HepG2 (cell line): ENCODE measurements around the gene TTC31. TPM values are rescaled to one million over a fixed set of nuclear protein-coding genes. Genes with fewer than 3 reads are reported as not detected.

Experiments used
- AGO1 ChIP-seq: fragments of 200-400 bp; formaldehyde crosslinking; IDR thresholded peaks from 2 replicates; pipeline ENCODE4 v1.6.1; 2017; ENCODE audit warnings: mild to moderate bottlenecking, low read depth, low read length, moderate library complexity; ENCODE audit not compliant: poor library complexity, severe bottlenecking
- ASH2L ChIP-seq: fragments of 300-600, 200-600 bp; sonication (generic); IDR thresholded peaks from 2 replicates; pipeline ENCODE4 v1.7.0; 2017; ENCODE audit warnings: low read depth, mild to moderate bottlenecking, moderate library complexity, mixed read lengths, low read length; ENCODE audit not compliant: insufficient read length
- ATF7-NPFF ChIP-seq: sonication (generic); formaldehyde crosslinking; IDR thresholded peaks from 2 replicates; pipeline ENCODE4 v1.8.1; 2023; ENCODE audit warnings: mild to moderate bottlenecking, low read depth, missing genetic modification reagents, moderate library complexity
- CBX1 ChIP-seq: IDR thresholded peaks from one replicate; pipeline ENCODE4 v1.6.1; 2016; ENCODE audit warnings: antibody characterized with exemption, low read depth
- GTF3A ChIP-seq: sonication (generic); formaldehyde crosslinking; conservative IDR thresholded peaks from 2 replicates; pipeline ENCODE4 v1.4.0; 2020; ENCODE audit warnings: mild to moderate bottlenecking, missing genetic modification reagents
- GZF1 ChIP-seq: sonication (generic); formaldehyde crosslinking; IDR thresholded peaks from 2 replicates; pipeline ENCODE4 v1.5.1; 2020; ENCODE audit warnings: mild to moderate bottlenecking, missing genetic modification reagents
- HIC2 ChIP-seq: sonication (generic); formaldehyde crosslinking; IDR thresholded peaks from 2 replicates; pipeline ENCODE4 v1.9.0; 2022; ENCODE audit warnings: low read depth, missing genetic modification reagents
- HNRNPUL1 ChIP-seq: fragments of 200-400 bp; formaldehyde crosslinking; IDR thresholded peaks from 2 replicates; pipeline ENCODE4 v1.6.1; 2017; ENCODE audit warnings: low read depth, mild to moderate bottlenecking, low read length, moderate library complexity
- KLF16 ChIP-seq, 2 experiments: sonication (generic) in 1 of 2; formaldehyde crosslinking in 1 of 2; IDR thresholded peaks; 2 replicates each; pipeline versions ENCODE4 v1.6.1 to v1.8.0; 2016 to 2023; ENCODE audit warnings: missing genetic modification reagents in 2 of 2, missing compliant biosample characterization in 1 of 2
- MED8 ChIP-seq: sonication (generic); formaldehyde crosslinking; IDR thresholded peaks from 2 replicates; pipeline ENCODE4 v1.8.1; 2023; ENCODE audit warnings: mild to moderate bottlenecking, missing genetic modification reagents; ENCODE audit not compliant: insufficient replicate concordance
- SMARCE1 ChIP-seq: fragments of 450-650 bp; IDR thresholded peaks from 2 replicates; pipeline ENCODE4 v1.6.1; 2017; ENCODE audit warnings: borderline replicate concordance
- ZNF124 ChIP-seq: sonication (generic); formaldehyde crosslinking; IDR thresholded peaks from 2 replicates; pipeline ENCODE4 v1.4.0; 2020; ENCODE audit warnings: missing genetic modification reagents
- ZNF263 ChIP-seq: sonication (generic); formaldehyde crosslinking; IDR thresholded peaks from 2 replicates; pipeline ENCODE4 v1.4.0; 2020; ENCODE audit warnings: missing genetic modification reagents
- ZNF451 ChIP-seq: sonication (generic); formaldehyde crosslinking; IDR thresholded peaks from 2 replicates; pipeline ENCODE4 v1.5.0; 2020; ENCODE audit warnings: mild to moderate bottlenecking, missing genetic modification reagents
- ZNF510 ChIP-seq: sonication (generic); formaldehyde crosslinking; IDR thresholded peaks from 2 replicates; pipeline ENCODE4 v1.4.0; 2020; ENCODE audit warnings: low read depth, mild to moderate bottlenecking, missing genetic modification reagents
- ZNF513 ChIP-seq: sonication (generic); formaldehyde crosslinking; conservative IDR thresholded peaks from 2 replicates; pipeline ENCODE4 v1.5.0; 2020; ENCODE audit warnings: missing genetic modification reagents
- ZNF567 ChIP-seq: sonication (generic); formaldehyde crosslinking; IDR thresholded peaks from 2 replicates; pipeline ENCODE4 v1.8.1; 2023; ENCODE audit warnings: mild to moderate bottlenecking, missing genetic modification reagents, borderline replicate concordance
- ZNF614 ChIP-seq: IDR thresholded peaks from 2 replicates; pipeline ENCODE4 v1.6.1; 2018; ENCODE audit warnings: missing biosample characterization, missing genetic modification reagents, inconsistent platforms, borderline replicate concordance
- ZNF746 ChIP-seq: sonication (generic); formaldehyde crosslinking; IDR thresholded peaks from 2 replicates; pipeline ENCODE4 v1.8.0; 2022; ENCODE audit warnings: mild to moderate bottlenecking, missing genetic modification reagents
- ZNF777 ChIP-seq: sonication (generic); formaldehyde crosslinking; IDR thresholded peaks from 2 replicates; pipeline ENCODE4 v1.4.0; 2020; ENCODE audit warnings: missing genetic modification reagents
- polyA plus RNA-seq, 8 experiments: library from polyadenylated mRNA; depleted of rRNA in 3 of 8; stranded (reverse) in 7 of 8; unstranded in 1 of 8; fragments of >200 nt; fragmentation: Illumina TruSeq in 4 of 8; extraction: Trizol in 4 of 8; gene quantifications; 2 replicates each; pipeline versions ENCODE4 v1.2.1 to v1.2.3, GENCODE V29; 2011 to 2016; ENCODE audit warnings: low read depth in 4 of 8, missing spikeins in 1 of 8, mixed read lengths in 1 of 8; ENCODE audit not compliant: insufficient read depth in 1 of 8
- total RNA-seq, 5 experiments: library from RNA; depleted of rRNA; stranded (reverse); fragments of >200 nt; fragmentation: Illumina TruSeq; extraction: Trizol; gene quantifications; 2 replicates each; pipeline ENCODE4 v1.2.3, GENCODE V29; 2016; ENCODE audit warnings: low read depth in 1 of 5
- TF ChIP-seq, protein P1 (sequence below): sonication (generic); formaldehyde crosslinking; IDR thresholded peaks from 2 replicates; pipeline ENCODE4 v1.4.0; 2020; ENCODE audit warnings: mild to moderate bottlenecking, low read depth, missing genetic modification reagents
- TF ChIP-seq, protein P2 (sequence below): sonication (generic); formaldehyde crosslinking; IDR thresholded peaks from 2 replicates; pipeline ENCODE4 v1.5.1; 2020; ENCODE audit warnings: mild to moderate bottlenecking, moderate library complexity, missing genetic modification reagents

Gene TTC31
- total and polyA plus RNA-seq, 2 of the 13 experiments (the other 11 are each of a cell fraction or from before 2014, with no cell fraction given), result 28.3 to 39.5 TPM

DNA sequence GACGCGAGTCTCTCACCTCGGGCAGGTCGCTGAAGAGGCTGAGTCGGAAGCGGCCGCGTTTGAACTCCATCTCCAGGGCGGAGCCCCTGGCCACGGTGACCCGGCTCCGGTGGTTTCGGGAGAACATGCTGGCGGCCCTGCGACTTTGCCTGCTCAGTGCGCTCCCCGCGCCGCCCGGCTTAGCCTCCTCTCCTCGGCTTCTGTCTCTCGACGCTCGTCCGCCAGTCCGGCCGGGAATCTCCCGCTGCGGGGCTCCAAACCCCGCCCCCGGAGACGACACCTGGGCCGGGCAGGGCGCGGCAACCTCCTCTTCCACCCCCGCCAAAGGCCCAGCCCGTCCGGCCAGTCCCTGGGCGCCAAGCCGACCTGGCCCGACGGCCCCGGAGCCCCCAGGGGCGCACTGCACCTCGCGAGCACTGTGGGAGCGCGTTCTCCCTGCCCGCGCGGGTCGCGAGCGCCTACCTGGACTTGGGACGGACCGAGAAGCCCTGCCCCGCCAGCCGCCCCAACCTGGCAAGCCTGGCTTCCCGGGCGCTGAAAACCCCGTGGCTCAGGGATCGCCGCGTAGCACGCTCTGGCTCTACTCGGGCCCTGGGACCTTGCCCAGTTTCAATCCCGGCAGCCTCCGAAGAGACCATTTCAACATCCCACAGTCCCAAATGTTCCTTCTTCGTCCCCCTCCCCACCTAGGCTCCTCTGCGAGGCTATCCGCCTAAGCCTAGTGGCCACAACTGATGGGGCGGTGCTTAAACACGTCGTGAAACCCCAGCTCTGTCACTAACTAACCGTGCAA is 41.0 kb upstream of the TTC31 start, which contains the start of gene RTKN (continued):
- TF ChIP-seq, protein P1, sequence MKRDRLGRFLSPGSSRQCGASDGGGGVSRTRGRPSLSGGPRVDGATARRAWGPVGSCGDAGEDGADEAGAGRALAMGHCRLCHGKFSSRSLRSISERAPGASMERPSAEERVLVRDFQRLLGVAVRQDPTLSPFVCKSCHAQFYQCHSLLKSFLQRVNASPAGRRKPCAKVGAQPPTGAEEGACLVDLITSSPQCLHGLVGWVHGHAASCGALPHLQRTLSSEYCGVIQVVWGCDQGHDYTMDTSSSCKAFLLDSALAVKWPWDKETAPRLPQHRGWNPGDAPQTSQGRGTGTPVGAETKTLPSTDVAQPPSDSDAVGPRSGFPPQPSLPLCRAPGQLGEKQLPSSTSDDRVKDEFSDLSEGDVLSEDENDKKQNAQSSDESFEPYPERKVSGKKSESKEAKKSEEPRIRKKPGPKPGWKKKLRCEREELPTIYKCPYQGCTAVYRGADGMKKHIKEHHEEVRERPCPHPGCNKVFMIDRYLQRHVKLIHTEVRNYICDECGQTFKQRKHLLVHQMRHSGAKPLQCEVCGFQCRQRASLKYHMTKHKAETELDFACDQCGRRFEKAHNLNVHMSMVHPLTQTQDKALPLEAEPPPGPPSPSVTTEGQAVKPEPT (CRISPR knock-in tag), result peak; percentile 85; the same call in 1 of the 2 replicates
- TF ChIP-seq AGO1 (no peak), MED8 (CRISPR knock-in tag) (peak; percentile 53), ZNF777 (CRISPR knock-in tag) (peak; percentile 95), ZNF451 (CRISPR knock-in tag) (peak; percentile 69), HIC2 (CRISPR knock-in tag) (no peak), ZNF124 (CRISPR knock-in tag) (peak; percentile 75; the same call in 1 of the 2 replicates), GZF1 (CRISPR knock-in tag) (peak; percentile 74), ZNF614 (CRISPR knock-in tag) (peak; percentile 81), GTF3A (no peak), ZNF513 (CRISPR knock-in tag) (no peak; the same call in 1 of the 2 replicates), ZNF263 (peak; percentile 44; the same call in 1 of the 2 replicates), ZNF746 (CRISPR knock-in tag) (peak; percentile 55), ZNF567 (CRISPR knock-in tag) (peak; percentile 49; the same call in 1 of the 2 replicates), SMARCE1 (no peak), ASH2L (peak; percentile 75), ZNF510 (CRISPR knock-in tag) (no peak; the same call in 1 of the 2 replicates), KLF16 (CRISPR knock-in tag; IDR thresholded peaks at IDR 0.05) (peak; percentile 61 to 70; a peak in 2 of 4 replicates), HNRNPUL1 (0 out of 2 replicates have a peak, but pooled peaks have one; percentile 70), ATF7-NPFF (CRISPR knock-in tag) (peak; percentile 82), CBX1 (no peak)
- TF ChIP-seq, protein P2, sequence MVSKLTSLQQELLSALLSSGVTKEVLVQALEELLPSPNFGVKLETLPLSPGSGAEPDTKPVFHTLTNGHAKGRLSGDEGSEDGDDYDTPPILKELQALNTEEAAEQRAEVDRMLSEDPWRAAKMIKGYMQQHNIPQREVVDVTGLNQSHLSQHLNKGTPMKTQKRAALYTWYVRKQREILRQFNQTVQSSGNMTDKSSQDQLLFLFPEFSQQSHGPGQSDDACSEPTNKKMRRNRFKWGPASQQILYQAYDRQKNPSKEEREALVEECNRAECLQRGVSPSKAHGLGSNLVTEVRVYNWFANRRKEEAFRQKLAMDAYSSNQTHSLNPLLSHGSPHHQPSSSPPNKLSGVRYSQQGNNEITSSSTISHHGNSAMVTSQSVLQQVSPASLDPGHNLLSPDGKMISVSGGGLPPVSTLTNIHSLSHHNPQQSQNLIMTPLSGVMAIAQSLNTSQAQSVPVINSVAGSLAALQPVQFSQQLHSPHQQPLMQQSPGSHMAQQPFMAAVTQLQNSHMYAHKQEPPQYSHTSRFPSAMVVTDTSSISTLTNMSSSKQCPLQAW, result peak; percentile 97
